Subcutaneous abdominal adipose tissue (tissue), 5 donors: ENCODE data around the gene SH3RF3.

Source experiments
- H3K27ac ChIP-seq: one replicate; pipeline ENCODE4 v1.7.0; 2013; ENCODE audit warnings: low read depth, mild to moderate bottlenecking, inconsistent platforms, low read length, moderate library complexity
- H3K27me3 ChIP-seq, 5 donors: one replicate each; pipeline ENCODE4 v1.7.0; 2013; ENCODE audit warnings: low read length in 5 of 5, inconsistent platforms in 1 of 5; ENCODE audit not compliant: control insufficient read depth in 5 of 5, insufficient read depth in 4 of 5
- H3K36me3 ChIP-seq, 5 donors: one replicate each; pipeline ENCODE4 v1.7.0; 2013; ENCODE audit warnings: low read length in 5 of 5; ENCODE audit not compliant: control insufficient read depth in 5 of 5, insufficient read depth in 5 of 5
- H3K4me1 ChIP-seq, 5 donors: one replicate each; pipeline ENCODE4 v1.7.0; 2013; ENCODE audit warnings: low read length in 5 of 5, mild to moderate bottlenecking in 3 of 5, moderate library complexity in 1 of 5; ENCODE audit not compliant: control insufficient read depth in 5 of 5, insufficient read depth in 5 of 5
- H3K4me3 ChIP-seq, 5 donors: one replicate each; pipeline ENCODE4 v1.7.0; 2013; ENCODE audit warnings: low read length in 5 of 5, low read depth in 1 of 5
- H3K9ac ChIP-seq, 5 donors: one replicate each; pipeline ENCODE4 v1.7.0; 2013; ENCODE audit warnings: low read length in 5 of 5, mild to moderate bottlenecking in 4 of 5, moderate library complexity in 3 of 5
- H3K9me3 ChIP-seq, 5 donors: one replicate each; pipeline ENCODE4 v1.7.0; 2013; ENCODE audit warnings: low read length in 5 of 5; ENCODE audit not compliant: control insufficient read depth in 5 of 5
- donor health status: healthy.
- donor health status: healthy.
- donor health status: healthy.
- donor health status: healthy.
- donor health status: healthy.

The SH3RF3 gene

GRCh38 chr2:109398366-109399015, 269.5 kb downstream of the SH3RF3 start:
- Histone ChIP-seq H3K9me3 (no peaks in the 10 kb centered on the region), H3K9ac (no peak overlapping the region), H3K27ac (no peak overlapping the region)

DNA sequence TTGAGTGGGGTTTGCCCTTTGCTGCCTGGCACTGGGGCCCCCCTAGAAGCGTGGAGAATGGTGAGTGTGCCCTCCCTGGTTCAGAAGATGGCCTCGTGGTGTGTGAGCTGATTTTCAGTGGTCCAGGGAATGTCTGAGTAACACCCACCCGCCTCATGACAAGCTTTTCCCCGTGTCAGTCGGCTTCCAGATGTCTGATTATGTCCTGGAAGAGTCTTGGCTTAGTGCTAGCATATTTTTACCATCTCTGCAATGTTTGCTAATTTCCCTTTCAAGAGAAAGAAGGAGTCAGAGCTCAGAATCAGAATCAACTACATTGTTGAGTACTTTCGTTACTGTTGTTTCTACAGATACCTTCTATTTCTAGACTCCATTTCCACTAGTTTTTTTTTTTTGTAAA, 270.1 kb downstream of the SH3RF3 start:
- Histone ChIP-seq H3K9me3 (no peaks in the 10 kb centered on the region), H3K4me3 (no peak overlapping the region), H3K27me3 (no peaks in the 10 kb centered on the region), H3K36me3 (peaks cover 0 to 20% (median 11%) of the 10 kb centered on the region in 5 donors), H3K9ac (no peak overlapping the region), H3K27ac (no peak overlapping the region), H3K4me1 (peaks cover 0 to 8% (median 0%) of the 10 kb centered on the region in 5 donors)

More at GRCh38 chr2:109398366-109399015, 269.5 kb downstream of the SH3RF3 start:
- Histone ChIP-seq H3K4me1 (peaks cover 0 to 8% (median 0%) of the 10 kb centered on the region in 5 donors), H3K36me3 (peaks cover 0 to 20% (median 11%) of the 10 kb centered on the region in 5 donors), H3K27me3 (no peaks in the 10 kb centered on the region), H3K4me3 (no peak overlapping the region)

GRCh38 chr2:109400102-109400501, 271.1 kb downstream of the SH3RF3 start:
- Histone ChIP-seq H3K27ac (no peak overlapping the region), H3K4me1 (peaks cover 0 to 8% (median 0%) of the 10 kb centered on the region in 5 donors), H3K36me3 (peaks cover 0 to 20% (median 11%) of the 10 kb centered on the region in 5 donors), H3K9ac (no peak overlapping the region), H3K4me3 (no peak overlapping the region), H3K27me3 (no peaks in the 10 kb centered on the region), H3K9me3 (no peaks in the 10 kb centered on the region)

DNA sequence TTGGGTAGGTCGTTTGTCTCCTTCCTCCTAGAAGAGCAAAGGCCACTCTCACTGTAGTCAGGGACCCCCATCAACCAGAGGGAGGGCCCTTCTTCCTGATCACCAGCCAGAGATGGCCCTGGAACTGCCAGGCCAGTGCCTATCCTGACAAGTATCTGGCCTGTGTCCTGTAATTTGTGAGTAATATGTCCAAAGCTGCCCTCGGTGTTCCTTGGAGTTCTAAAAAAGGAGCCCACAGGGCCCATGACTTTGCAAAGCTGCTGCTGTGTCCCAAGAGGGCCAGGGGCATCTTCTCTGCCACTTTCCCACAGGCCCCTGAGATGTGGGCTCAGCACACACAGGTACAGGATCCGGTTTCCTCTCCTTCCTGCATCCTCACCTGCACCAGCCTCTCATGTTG, 272.4 kb downstream of the SH3RF3 start:
- no peaks in the 10 kb centered on the region for H3K27me3 ChIP-seq
- no peak overlapping the region for H3K4me3 ChIP-seq
- no peaks in the 10 kb centered on the region for H3K9me3 ChIP-seq
- peaks cover 0 to 3% (median 0%) of the 10 kb centered on the region in 5 donors for H3K4me1 ChIP-seq
- H3K9ac ChIP-seq = no peak overlapping the region
- H3K27ac ChIP-seq = no peak overlapping the region
- H3K36me3 ChIP-seq = peaks cover 0 to 24% (median 14%) of the 10 kb centered on the region in 5 donors

- H3K27me3 ChIP-seq = no peaks in the 10 kb centered on the region
- H3K27ac ChIP-seq = no peak overlapping the region
- H3K4me1 ChIP-seq = no peaks in the 10 kb centered on the region
- peaks cover 0 to 26% (median 18%) of the 10 kb centered on the region in 5 donors for H3K36me3 ChIP-seq
- no peak overlapping the region for H3K9ac ChIP-seq
- H3K9me3 ChIP-seq = no peaks in the 10 kb centered on the region
- no peak overlapping the region for H3K4me3 ChIP-seq
These were observed 273.2 kb downstream of the SH3RF3 start for GRCh38 chr2:109402180-109402579.

- no peak overlapping the region for H3K9ac ChIP-seq
- H3K4me3 ChIP-seq = no peak overlapping the region
- H3K27ac ChIP-seq = no peak overlapping the region
- H3K4me1 ChIP-seq = no peaks in the 10 kb centered on the region
- H3K36me3 ChIP-seq = peaks cover 0 to 26% (median 16%) of the 10 kb centered on the region in 5 donors
- no peaks in the 10 kb centered on the region for H3K9me3 ChIP-seq
- H3K27me3 ChIP-seq = no peaks in the 10 kb centered on the region
These were observed 274.2 kb downstream of the SH3RF3 start for GRCh38 chr2:109402980-109403840.

DNA sequence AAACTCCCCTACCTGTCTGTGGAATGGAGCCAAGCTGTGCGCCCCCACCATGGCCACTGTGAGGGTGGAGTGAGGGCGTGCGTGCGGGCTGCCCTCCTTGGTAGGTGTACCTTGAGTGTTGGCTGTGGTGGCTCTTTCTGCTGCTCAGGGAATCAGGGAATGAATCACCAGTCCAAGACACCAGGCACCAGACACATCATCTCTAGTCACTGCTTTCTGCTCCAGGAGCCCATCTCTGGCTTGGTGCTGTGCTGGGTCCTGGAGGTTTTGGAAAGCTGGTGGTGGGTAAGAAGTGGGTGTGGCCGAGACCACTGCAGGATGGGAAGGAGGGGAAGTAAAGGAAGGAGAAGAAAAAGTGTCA, 274.8 kb downstream of the SH3RF3 start:
- H3K36me3 ChIP-seq = peaks cover 0 to 20% (median 16%) of the 10 kb centered on the region in 5 donors
- H3K9me3 ChIP-seq = no peaks in the 10 kb centered on the region
- H3K4me3 ChIP-seq = no peak overlapping the region
- no peak overlapping the region for H3K27ac ChIP-seq
- H3K4me1 ChIP-seq = no peaks in the 10 kb centered on the region
- H3K9ac ChIP-seq = no peak overlapping the region
- H3K27me3 ChIP-seq = no peaks in the 10 kb centered on the region

DNA sequence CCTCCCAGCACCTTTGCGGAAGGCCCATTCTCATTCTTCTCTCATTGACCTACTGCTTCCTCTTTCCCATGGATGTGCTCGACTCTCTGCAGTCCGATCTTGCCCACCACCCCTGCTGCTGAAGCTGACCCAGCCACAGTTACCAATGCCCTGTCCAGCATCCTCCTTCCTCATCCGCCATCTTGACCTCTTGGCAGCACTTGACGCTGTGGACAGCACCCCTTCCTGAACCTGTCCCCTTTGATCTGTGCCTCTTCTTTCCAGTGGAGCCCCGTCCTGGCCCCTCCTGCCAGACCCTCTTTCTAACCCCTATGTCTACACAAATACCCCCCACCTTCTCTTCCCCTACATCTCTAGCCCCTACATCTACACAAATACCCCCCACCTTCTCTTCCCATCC, 275.7 kb downstream of the SH3RF3 start:
- Histone ChIP-seq H3K4me1 (no peaks in the 10 kb centered on the region), H3K27ac (no peak overlapping the region), H3K27me3 (no peaks in the 10 kb centered on the region)

GRCh38 chr2:109405873-109406272, 276.9 kb downstream of the SH3RF3 start:
- Histone ChIP-seq H3K36me3 (peaks cover 0 to 9% (median 2%) of the 10 kb centered on the region in 5 donors), H3K27me3 (no peaks in the 10 kb centered on the region), H3K4me1 (no peaks in the 10 kb centered on the region), H3K9me3 (no peaks in the 10 kb centered on the region), H3K27ac (no peak overlapping the region), H3K9ac (no peak overlapping the region), H3K4me3 (no peak overlapping the region)

More for the DNA sequence above, 275.7 kb downstream of the SH3RF3 start:
- Histone ChIP-seq H3K9me3 (no peaks in the 10 kb centered on the region), H3K4me3 (no peak overlapping the region), H3K9ac (no peak overlapping the region), H3K36me3 (peaks cover 0 to 17% (median 12%) of the 10 kb centered on the region in 5 donors)

- Histone ChIP-seq H3K4me1 (no peaks in the 10 kb centered on the region), H3K36me3 (peaks cover 0 to 9% (median 2%) of the 10 kb centered on the region in 5 donors), H3K27me3 (no peaks in the 10 kb centered on the region), H3K4me3 (no peak overlapping the region), H3K9ac (no peak overlapping the region), H3K9me3 (no peaks in the 10 kb centered on the region), H3K27ac (no peak overlapping the region)
These were observed 277.3 kb downstream of the SH3RF3 start for GRCh38 chr2:109406301-109406700.
